ENCODE data around the gene SLC15A5.

- TF ChIP-seq FOXM1 (IDR thresholded peaks at IDR 0.05; ENCODE audit: borderline replicate concordance) (no peak), PKNOX1 (IDR thresholded peaks at IDR 0.05) (no peak), FOXK2 (IDR thresholded peaks at IDR 0.05) (no peak), BHLHE40 (IDR thresholded peaks at IDR 0.05; ENCODE audit: borderline replicate concordance) (no peak), TARDBP (IDR thresholded peaks at IDR 0.05) (no peak), SP1 (IDR thresholded peaks at IDR 0.05) (no peak)
These were observed 22.6 kb upstream of the SLC15A5 start for GRCh38 chr12:16300122-16300521.
